Uterus (tissue), 4 donors: ENCODE results near the gene SLC22A2. TPM values are rescaled to one million over a fixed set of nuclear protein-coding genes. Genes with fewer than 3 reads are reported as not detected.

ENCODE experiments used
- DNase-seq, 2 donors: peaks; one replicate each; pipeline ENCODE4 v3.0.0-alpha.2; 2019 to 2020
- H3K27ac ChIP-seq, 2 donors: fragments of 200-600 bp; sonication (generic); 1 replicate in 1 of 2; 2 replicates in 1 of 2; pipeline ENCODE4 v1.5.1; 2016 to 2018
- H3K27me3 ChIP-seq, 2 donors: fragments of 200-600 bp; sonication (generic); one replicate each; pipeline ENCODE4 v1.5.1; 2018 to 2019; ENCODE audit warnings: control low read depth in 1 of 2
- H3K36me3 ChIP-seq, 2 donors: fragments of 200-600 bp; sonication (generic); one replicate each; pipeline ENCODE4 v1.5.1; 2019; ENCODE audit warnings: control low read depth in 1 of 2
- H3K4me1 ChIP-seq, 2 donors: fragments of 200-600 bp; sonication (generic); one replicate each; pipeline ENCODE4 v1.5.1; 2018 to 2019; ENCODE audit warnings: control low read depth in 1 of 2
- H3K4me3 ChIP-seq, 2 donors: fragments of 200-600 bp; sonication (generic); 1 replicate in 1 of 2; 2 replicates in 1 of 2; pipeline ENCODE4 v1.5.1; 2018 to 2019; ENCODE audit warnings: mild to moderate bottlenecking in 1 of 2
- H3K9me3 ChIP-seq, 2 donors: fragments of 200-600 bp; sonication (generic); one replicate each; pipeline ENCODE4 v1.5.1; 2019; ENCODE audit warnings: control low read depth in 1 of 2
- CTCF ChIP-seq, 4 experiments: fragments of 200-600 bp in 2 of 4; fragments of 450-650 bp in 2 of 4; sonication (generic) in 2 of 4; IDR thresholded peaks; one replicate each; pipeline ENCODE4 v1.5.1; 2016 to 2019; ENCODE audit warnings: antibody characterized with exemption in 4 of 4, mild to moderate bottlenecking in 2 of 4, moderate library complexity in 1 of 4
- POLR2A ChIP-seq, 2 donors: fragments of 450-650 bp; IDR thresholded peaks; one replicate each; pipeline ENCODE4 v1.6.1; 2016; ENCODE audit warnings: antibody characterized with exemption in 2 of 2, mild to moderate bottlenecking in 1 of 2, moderate library complexity in 1 of 2
- intact Hi-C: fragments of 100-400 bp; cut with DNase I; formaldehyde crosslinking; loops from one replicate; pipeline ENCODE4 v1.15.1; 2023; ENCODE audit warnings: low total_unique reads
- total RNA-seq, 4 donors: library from RNA; depleted of rRNA in 3 of 4; stranded (reverse); fragments of >200 nt in 3 of 4; gene quantifications; one replicate each; pipeline versions ENCODE4 v1.1.0 to v1.2.4, GENCODE V29; 2014 to 2023
- donor health status: DM: yes; HTN: yes; CAD: no.

The SLC22A2 gene
- total RNA-seq, 4 donors from 2014 or later: 0.21 TPM; not detected in 3

- no peaks in the 10 kb centered on the region for H3K4me1 ChIP-seq
- H3K36me3 ChIP-seq: no peaks in the 10 kb centered on the region
- no peak overlapping the region for H3K4me3 ChIP-seq
- no peak for TF ChIP-seq POLR2A (IDR thresholded peaks at IDR 0.05)
- no peak for TF ChIP-seq CTCF (IDR thresholded peaks at IDR 0.05)
- no peaks in the 10 kb centered on the region for H3K9me3 ChIP-seq
- no peak for DNase-seq
- intact Hi-C loops: no loop called here
- no peak overlapping the region for H3K27ac ChIP-seq
- no peaks in the 10 kb centered on the region for H3K27me3 ChIP-seq
Observed at GRCh38 chr6:160221918-160222317, 36.7 kb downstream of the SLC22A2 start.

GRCh38 chr6:160221423-160221822, 37.2 kb downstream of the SLC22A2 start:
- intact Hi-C loops: no loop called here
- Histone ChIP-seq H3K9me3 (no peaks in the 10 kb centered on the region), H3K36me3 (no peaks in the 10 kb centered on the region), H3K4me1 (no peaks in the 10 kb centered on the region), H3K27ac (no peak overlapping the region), H3K4me3 (no peak overlapping the region), H3K27me3 (no peaks in the 10 kb centered on the region)
- no peak for DNase-seq
- TF ChIP-seq CTCF (IDR thresholded peaks at IDR 0.05) (no peak), POLR2A (IDR thresholded peaks at IDR 0.05) (no peak)

- intact Hi-C loops: no loop called here
- no peak for DNase-seq
Observed at GRCh38 chr6:160218810-160219209, 39.8 kb downstream of the SLC22A2 start.

GRCh38 chr6:160217863-160218262, 40.8 kb downstream of the SLC22A2 start:
- H3K27ac ChIP-seq: no peak overlapping the region
- TF ChIP-seq CTCF (IDR thresholded peaks at IDR 0.05): no peak
- TF ChIP-seq POLR2A (IDR thresholded peaks at IDR 0.05): no peak
- intact Hi-C loops: no loop called here
- no peaks in the 10 kb centered on the region for H3K9me3 ChIP-seq
- H3K4me1 ChIP-seq: no peaks in the 10 kb centered on the region
- no peaks in the 10 kb centered on the region for H3K36me3 ChIP-seq
- DNase-seq: no peak
- H3K27me3 ChIP-seq: no peaks in the 10 kb centered on the region
- no peak overlapping the region for H3K4me3 ChIP-seq

More at GRCh38 chr6:160218810-160219209, 39.8 kb downstream of the SLC22A2 start:
- Histone ChIP-seq H3K4me3 (no peak overlapping the region), H3K27me3 (no peaks in the 10 kb centered on the region), H3K36me3 (no peaks in the 10 kb centered on the region), H3K27ac (no peak overlapping the region), H3K4me1 (no peaks in the 10 kb centered on the region), H3K9me3 (no peaks in the 10 kb centered on the region)
- no peak for TF ChIP-seq POLR2A (IDR thresholded peaks at IDR 0.05)
- no peak for TF ChIP-seq CTCF (IDR thresholded peaks at IDR 0.05)

GRCh38 chr6:160217073-160217472, 41.5 kb downstream of the SLC22A2 start:
- Histone ChIP-seq H3K4me3 (no peak overlapping the region), H3K36me3 (no peaks in the 10 kb centered on the region), H3K4me1 (no peaks in the 10 kb centered on the region), H3K9me3 (no peaks in the 10 kb centered on the region), H3K27ac (no peak overlapping the region), H3K27me3 (no peaks in the 10 kb centered on the region)
- no peak for DNase-seq
- TF ChIP-seq CTCF (IDR thresholded peaks at IDR 0.05) (no peak), POLR2A (IDR thresholded peaks at IDR 0.05) (no peak)
- intact Hi-C loops: no loop called here
